Measurements from ENCODE around the gene PBX3.

DNA sequence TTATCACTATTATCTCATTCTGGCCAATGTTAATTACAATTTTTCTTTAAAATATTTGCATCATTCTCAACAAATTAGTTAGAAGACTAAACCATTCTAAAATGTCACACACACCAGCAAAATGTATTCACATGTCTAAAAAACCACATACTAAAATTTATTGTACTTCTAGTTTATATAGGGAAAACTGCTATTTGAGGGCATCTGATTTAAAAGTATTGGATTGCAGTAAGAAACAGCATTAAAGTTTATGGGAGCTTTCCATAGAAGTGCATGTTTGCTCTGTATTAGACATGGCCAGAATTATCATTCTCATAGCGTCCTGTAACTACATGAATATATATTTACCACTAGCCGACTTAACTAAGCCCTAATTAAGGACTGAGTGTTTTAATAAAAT lies 150.3 kb downstream of the PBX3 start:
- no peak for TF ChIP-seq EP300 (IDR thresholded peaks at IDR 0.05)
- TF ChIP-seq, protein P1, sequence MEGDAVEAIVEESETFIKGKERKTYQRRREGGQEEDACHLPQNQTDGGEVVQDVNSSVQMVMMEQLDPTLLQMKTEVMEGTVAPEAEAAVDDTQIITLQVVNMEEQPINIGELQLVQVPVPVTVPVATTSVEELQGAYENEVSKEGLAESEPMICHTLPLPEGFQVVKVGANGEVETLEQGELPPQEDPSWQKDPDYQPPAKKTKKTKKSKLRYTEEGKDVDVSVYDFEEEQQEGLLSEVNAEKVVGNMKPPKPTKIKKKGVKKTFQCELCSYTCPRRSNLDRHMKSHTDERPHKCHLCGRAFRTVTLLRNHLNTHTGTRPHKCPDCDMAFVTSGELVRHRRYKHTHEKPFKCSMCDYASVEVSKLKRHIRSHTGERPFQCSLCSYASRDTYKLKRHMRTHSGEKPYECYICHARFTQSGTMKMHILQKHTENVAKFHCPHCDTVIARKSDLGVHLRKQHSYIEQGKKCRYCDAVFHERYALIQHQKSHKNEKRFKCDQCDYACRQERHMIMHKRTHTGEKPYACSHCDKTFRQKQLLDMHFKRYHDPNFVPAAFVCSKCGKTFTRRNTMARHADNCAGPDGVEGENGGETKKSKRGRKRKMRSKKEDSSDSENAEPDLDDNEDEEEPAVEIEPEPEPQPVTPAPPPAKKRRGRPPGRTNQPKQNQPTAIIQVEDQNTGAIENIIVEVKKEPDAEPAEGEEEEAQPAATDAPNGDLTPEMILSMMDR (IDR thresholded peaks at IDR 0.05), result no peak
- TF ChIP-seq POLR2A (IDR thresholded peaks at IDR 0.05), result no peak

Data from ovary (tissue), 3 donors.